HG03460 (cell line): Measurements from ENCODE around the gene CCDC3.

ENCODE experiments used
- ATAC-seq: cut with Tn5 transposase; IDR thresholded peaks from one replicate; pipeline ENCODE4 v1.9.1; 2021; ENCODE audit not compliant: unreplicated experiment

Gene CCDC3

DNA sequence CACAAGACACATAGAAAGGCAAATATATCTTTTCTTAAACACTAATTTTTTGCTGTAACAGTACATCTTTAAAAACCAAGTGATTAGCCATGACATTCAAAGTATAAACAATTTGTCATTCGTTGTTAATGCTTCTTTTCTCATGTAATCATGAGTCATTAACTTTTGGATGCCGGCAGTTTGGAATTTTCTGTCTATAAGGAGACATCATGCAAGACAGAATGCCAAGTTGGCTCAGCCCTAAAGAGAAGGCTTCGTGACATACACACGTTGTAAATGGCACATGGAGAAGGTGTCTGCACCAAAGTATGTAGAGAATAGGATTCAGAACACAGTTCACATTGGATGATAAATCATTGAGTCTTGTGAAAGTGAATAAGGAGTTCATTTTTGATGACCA lies 35.9 kb downstream of the CCDC3 start:
- ATAC-seq, result no peak

GRCh38 chr10:12962556-12962955 lies 39.0 kb downstream of the CCDC3 start:
- ATAC-seq, result no peak

- no peak for ATAC-seq
Observed at GRCh38 chr10:12961416-12962205, 39.9 kb downstream of the CCDC3 start.

DNA sequence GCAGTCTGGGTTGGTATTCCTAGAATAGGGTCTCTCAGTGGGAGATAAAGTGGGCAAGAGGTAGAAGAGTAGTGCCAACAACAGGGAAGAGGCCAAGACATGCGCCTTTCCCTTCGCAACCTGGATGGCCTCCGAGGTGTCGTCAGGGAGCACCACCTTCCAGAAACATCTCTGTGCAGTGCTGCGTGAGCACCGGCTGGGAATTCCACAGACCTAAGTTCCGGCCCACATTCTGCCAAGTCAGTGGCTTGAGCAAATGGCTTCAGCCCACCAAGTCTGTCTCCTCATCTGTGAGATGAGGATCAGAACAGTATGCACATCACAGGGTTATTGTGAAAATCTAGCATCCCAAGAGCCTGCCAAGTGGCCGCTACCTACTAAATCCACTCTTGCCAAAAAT lies 40.6 kb downstream of the CCDC3 start:
- ATAC-seq, result no peak

DNA sequence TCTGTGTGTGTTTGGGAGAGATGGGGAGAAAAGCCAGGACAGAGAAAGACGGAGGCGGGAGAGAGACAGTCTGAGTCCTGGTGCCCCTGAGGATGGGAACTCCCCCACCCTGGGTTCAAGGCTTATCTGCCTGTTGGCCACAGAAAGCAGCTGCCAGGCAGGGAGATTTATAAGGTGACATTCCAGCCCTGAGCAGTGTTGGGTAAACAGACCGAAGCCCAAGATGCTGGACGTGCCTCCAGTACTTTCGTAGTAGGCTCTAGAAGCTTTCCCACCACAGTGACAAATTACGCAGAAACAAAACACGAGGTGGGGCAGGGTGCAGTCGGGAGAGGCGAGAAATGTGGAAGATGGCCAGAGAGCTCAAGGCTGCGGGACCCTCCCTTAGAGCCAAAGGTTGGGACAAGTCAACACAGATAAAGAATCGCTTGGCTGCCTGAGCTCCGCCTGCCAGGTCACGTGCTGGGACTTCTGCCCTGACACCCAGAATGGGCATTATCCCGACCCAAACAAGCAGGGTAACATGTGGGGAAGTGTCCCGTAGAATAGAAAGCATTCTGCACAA lies 41.1 kb downstream of the CCDC3 start:
- no peak for ATAC-seq

DNA sequence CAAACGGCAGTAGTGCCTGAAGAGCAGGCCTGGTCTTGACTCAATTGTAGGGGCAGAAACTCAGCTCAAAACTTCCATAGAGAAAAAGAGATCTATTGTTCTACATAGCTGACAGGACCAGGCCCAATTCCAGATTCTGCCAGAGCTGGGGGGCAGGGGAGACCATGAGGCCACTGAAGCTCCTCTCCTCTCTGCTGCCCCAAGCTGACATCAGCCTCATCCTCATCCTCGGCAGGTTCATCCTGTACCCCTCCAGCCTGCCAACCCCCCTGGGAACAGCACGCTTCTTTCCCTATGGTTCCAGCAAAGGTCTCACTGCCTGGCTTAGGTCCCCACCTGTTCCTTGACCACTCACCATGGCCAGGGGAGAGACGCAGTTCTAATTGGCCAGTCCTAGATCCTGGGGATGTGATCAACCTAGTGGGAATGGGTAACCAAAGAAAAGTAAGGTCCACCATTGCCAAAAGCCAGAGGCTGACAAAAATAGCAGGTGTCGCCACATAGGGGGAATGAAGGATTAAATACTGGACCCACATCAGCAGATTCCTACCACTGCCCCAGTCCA lies 42.9 kb downstream of the CCDC3 start:
- ATAC-seq, result no peak

GRCh38 chr10:12957081-12957480 lies 44.4 kb downstream of the CCDC3 start:
- no peak for ATAC-seq

- ATAC-seq, result no peak
Observed at GRCh38 chr10:12954866-12955265, 46.6 kb downstream of the CCDC3 start.

- ATAC-seq, result no peak
Observed at GRCh38 chr10:12950583-12951128, 50.9 kb downstream of the CCDC3 start.

- ATAC-seq, result no peak
Observed at GRCh38 chr10:12949248-12949647, 52.3 kb downstream of the CCDC3 start.

GRCh38 chr10:12947741-12948140 lies 53.8 kb downstream of the CCDC3 start:
- no peak for ATAC-seq

- ATAC-seq, result no peak
Observed at GRCh38 chr10:12946372-12946771, 55.1 kb downstream of the CCDC3 start.

- no peak for ATAC-seq
Observed at GRCh38 chr10:12945690-12946359, 55.7 kb downstream of the CCDC3 start.

DNA sequence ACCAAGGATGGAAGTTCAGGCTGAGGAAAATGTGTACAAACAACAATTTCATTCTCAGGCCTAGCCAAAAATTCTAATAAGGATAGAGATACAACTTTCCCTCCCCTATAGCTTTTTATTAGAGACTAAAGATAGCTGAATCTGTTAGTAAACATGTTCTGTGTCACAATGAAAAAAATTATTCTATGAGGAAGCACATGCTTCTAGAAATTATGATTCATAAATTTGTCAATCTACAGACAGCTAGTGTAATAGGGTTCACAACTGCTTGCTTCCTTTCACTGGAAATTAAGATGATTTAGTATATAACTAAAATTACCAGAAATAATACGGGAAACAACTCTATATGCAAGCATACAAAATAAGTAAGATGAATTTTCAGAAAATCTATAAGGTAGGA lies 56.6 kb downstream of the CCDC3 start:
- ATAC-seq, result no peak

DNA sequence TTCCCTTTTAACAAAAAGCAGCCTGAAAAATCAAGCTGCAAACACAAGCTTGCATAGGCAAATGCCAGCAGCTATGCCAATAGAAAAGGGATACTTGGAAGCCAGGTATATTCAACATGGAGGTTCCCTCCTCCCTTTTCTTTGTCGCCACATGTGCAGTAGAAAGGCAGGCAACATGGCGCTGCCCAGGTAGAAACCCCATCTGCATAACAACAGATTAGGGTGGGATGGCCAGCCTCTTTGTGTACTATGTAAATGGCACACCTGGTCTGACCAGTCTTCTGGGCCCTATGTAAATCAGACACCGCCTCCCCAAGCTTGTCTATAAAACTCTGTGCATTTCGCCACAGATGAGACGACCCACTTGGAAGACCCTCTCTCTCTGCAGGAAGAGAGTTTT lies 58.1 kb downstream of the CCDC3 start:
- ATAC-seq, result no peak

DNA sequence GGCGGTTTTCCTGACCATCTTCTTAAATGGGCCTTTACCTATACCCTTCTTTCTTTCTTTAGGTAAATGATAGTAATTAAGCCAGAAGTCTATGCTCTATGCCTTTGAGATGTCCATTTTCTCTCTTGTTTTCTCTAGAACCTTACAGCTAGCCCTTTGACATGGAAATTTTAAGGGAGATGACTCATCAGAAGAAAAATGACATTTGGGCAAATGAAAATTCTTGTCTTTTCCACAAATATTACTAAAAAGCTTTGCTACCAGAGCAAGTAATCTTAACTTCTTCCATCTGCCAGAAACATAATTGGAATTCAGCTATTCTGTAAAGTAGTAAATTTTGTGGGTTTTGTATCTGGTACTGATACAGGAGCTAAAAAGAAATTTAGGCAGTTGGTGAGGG lies 59.5 kb downstream of the CCDC3 start:
- no peak for ATAC-seq

- no peak for ATAC-seq
Observed at GRCh38 chr10:12940791-12941190, 60.7 kb downstream of the CCDC3 start.

GRCh38 chr10:12938271-12938670 lies 63.2 kb downstream of the CCDC3 start:
- ATAC-seq, result no peak

GRCh38 chr10:12937527-12937926 lies 64.0 kb downstream of the CCDC3 start:
- ATAC-seq, result no peak

- no peak for ATAC-seq
Observed at GRCh38 chr10:12934777-12935176, 66.7 kb downstream of the CCDC3 start.

DNA sequence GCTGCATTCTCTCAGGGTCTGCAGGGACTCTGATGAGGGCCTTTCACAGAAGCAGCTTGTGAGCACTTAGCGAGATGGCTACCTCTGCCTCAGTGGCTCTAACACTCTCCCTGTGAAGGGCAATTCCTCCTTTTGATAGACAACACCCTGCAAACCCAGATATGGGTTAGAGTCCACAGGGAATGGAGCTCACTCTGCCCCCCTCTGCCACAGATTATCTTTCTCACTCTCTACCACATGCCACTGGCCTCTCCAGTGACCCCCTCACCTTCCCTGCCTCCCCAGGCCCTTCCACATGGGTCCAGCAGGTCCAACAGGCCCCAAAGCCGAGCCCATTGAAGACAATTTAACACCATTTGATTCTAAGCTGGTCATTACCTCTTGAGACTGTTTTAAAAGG lies 72.1 kb downstream of the CCDC3 start:
- ATAC-seq, result no peak

GRCh38 chr10:12928571-12928970 lies 72.9 kb downstream of the CCDC3 start:
- no peak for ATAC-seq
